Measurements from ENCODE around the gene RDH16.

GRCh38 chr12:57004651-57005050, 47.2 kb upstream of the RDH16 start:
- no peak for TF ChIP-seq EZH2 (IDR thresholded peaks at IDR 0.05; ENCODE audit: borderline replicate concordance, low read length)
- TF ChIP-seq CTCF (IDR thresholded peaks at IDR 0.05; ENCODE audit: low read length): no peak

Measured in OCI-LY1 (cell line).